Measurements from ENCODE around the gene ZC3H6. TPM values are rescaled to one million over a fixed set of nuclear protein-coding genes. Genes with fewer than 3 reads are reported as not detected.

Gene ZC3H6
- total and polyA plus RNA-seq, 2 of the 13 experiments (the other 11 are each of a cell fraction or from before 2014, with no cell fraction given) = 0.71 to 0.93 TPM

DNA sequence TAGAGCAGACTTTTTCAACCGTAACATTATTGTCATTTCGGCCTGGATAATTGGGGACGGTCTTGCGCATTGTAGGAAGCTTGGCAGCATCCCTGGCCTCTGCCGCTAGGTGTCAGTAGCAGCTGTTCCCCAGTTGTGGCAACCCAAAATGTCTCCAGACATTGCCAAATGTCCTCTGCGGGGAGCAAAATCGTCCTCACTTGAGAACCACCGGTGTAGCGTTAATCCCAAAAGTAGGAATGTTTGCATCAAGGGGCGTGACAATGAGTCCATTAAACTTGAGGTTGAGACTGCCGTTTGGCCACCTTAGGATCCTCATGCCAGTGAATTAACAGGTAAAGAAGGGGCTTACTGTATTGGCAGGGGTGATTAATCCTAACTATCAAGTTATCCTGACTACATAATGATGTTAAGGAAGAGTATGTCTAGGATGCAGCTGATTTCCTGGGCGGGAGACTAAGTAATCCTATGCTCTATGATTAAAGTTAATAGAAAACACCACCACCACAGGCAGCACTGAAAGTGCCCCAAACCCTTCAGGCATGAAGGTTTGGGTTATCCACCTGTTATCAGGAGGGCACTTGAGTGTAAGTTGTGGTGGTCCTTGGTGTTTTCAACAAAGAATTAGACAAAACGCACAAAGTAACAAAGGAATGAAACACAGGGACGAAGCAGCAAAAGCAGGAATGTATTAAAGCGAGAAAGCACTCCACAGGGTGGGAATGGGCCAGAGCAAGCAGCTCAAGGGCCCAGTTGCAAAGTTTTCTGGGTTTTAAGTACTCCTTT is 15.7 kb upstream of the ZC3H6 start (continued):
- TF ChIP-seq SMC3 (IDR thresholded peaks at IDR 0.05; ENCODE audit: low read length) (peak; percentile 98), ZFP91 (CRISPR knock-in tag; IDR thresholded peaks at IDR 0.05; ENCODE audit: borderline replicate concordance) (peak; percentile 47; the same call in 1 of the 2 replicates), STAT5B (CRISPR knock-in tag; IDR thresholded peaks at IDR 0.05) (0 out of 2 replicates have a peak, but pooled peaks have one; percentile 44), ZMYM4 (CRISPR knock-in tag; IDR thresholded peaks at IDR 0.05) (peak; percentile 70; the same call in 1 of the 2 replicates), GATAD1 (CRISPR knock-in tag; IDR thresholded peaks at IDR 0.05) (0 out of 2 replicates have a peak, but pooled peaks have one; percentile 39), ZNF878 (CRISPR knock-in tag; IDR thresholded peaks at IDR 0.05) (no peak), ETV6 (CRISPR knock-in tag; conservative IDR thresholded peaks at IDR 0.05) (0 out of 2 replicates have a peak, but pooled peaks have one; percentile 46), SMAD1 (CRISPR knock-in tag; IDR thresholded peaks at IDR 0.05; ENCODE audit: borderline replicate concordance, low read depth) (0 out of 2 replicates have a peak, but pooled peaks have one; percentile 28), ZNF331 (CRISPR knock-in tag; IDR thresholded peaks at IDR 0.05) (peak; percentile 75; the same call in 1 of the 2 replicates), ELF1 (CRISPR knock-in tag; IDR thresholded peaks at IDR 0.05) (peak; percentile 15; the same call in 1 of the 2 replicates), ARID4A (CRISPR knock-in tag; IDR thresholded peaks at IDR 0.05; ENCODE audit: borderline replicate concordance) (peak; percentile 62), CCDC6 (CRISPR knock-in tag; IDR thresholded peaks at IDR 0.05) (peak; percentile 85; the same call in 1 of the 2 replicates), HMGXB3 (CRISPR knock-in tag; IDR thresholded peaks at IDR 0.05; ENCODE audit: borderline replicate concordance) (peak; percentile 56; the same call in 1 of the 2 replicates), ZBTB7B (CRISPR knock-in tag; IDR thresholded peaks at IDR 0.05) (0 out of 2 replicates have a peak, but pooled peaks have one; percentile 25), ZNF160 (CRISPR knock-in tag; IDR thresholded peaks at IDR 0.05) (peak; percentile 7; the same call in 1 of the 2 replicates)
- TF ChIP-seq, protein P1, sequence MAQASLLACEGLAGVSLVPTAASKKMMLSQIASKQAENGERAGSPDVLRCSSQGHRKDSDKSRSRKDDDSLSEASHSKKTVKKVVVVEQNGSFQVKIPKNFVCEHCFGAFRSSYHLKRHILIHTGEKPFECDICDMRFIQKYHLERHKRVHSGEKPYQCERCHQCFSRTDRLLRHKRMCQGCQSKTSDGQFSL (CRISPR knock-in tag; IDR thresholded peaks at IDR 0.05) = no peak
- TF ChIP-seq, protein P2, sequence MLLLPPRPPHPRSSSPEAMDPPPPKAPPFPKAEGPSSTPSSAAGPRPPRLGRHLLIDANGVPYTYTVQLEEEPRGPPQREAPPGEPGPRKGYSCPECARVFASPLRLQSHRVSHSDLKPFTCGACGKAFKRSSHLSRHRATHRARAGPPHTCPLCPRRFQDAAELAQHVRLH (CRISPR knock-in tag; IDR thresholded peaks at IDR 0.05; ENCODE audit: borderline replicate concordance, low read depth) = peak; percentile 70; the same call in 1 of the 2 replicates
